ENCODE data around the gene PLXNA4. TPM values are rescaled to one million over a fixed set of nuclear protein-coding genes. Genes with fewer than 3 reads are reported as not detected.

Gene PLXNA4
- total and polyA plus RNA-seq, 2 experiments from 2014 or later: 1.9 to 4.8 TPM

GRCh38 chr7:132604121-132604520 lies 27.9 kb upstream of the PLXNA4 start:
- H3K9me2 ChIP-seq (replicated peaks; ENCODE audit: insufficient read depth): no peaks in the 10 kb centered on the region
- TF ChIP-seq EZH2 (IDR thresholded peaks at IDR 0.05; ENCODE audit: borderline replicate concordance) (no peak), CTCF (IDR thresholded peaks at IDR 0.05; ENCODE audit: poor library complexity) (no peak), EZH2phosphoT487 (IDR thresholded peaks at IDR 0.05; ENCODE audit: low read depth, severe bottlenecking, unreplicated experiment) (no peak)
- WGBS (ENCODE audit: low lambda C conversion rate, missing lambda C conversion rate): 78% methylated on average over 4 of the region's 4 CpGs
- H4K20me1 ChIP-seq (ENCODE audit: insufficient read depth, poor library complexity, severe bottlenecking): no peaks in the 10 kb centered on the region
- no peak overlapping the region for H3K4me2 ChIP-seq
- H3K27ac ChIP-seq: no peak overlapping the region
- H3K27me3 ChIP-seq: no peaks in the 10 kb centered on the region
- no peaks in the 10 kb centered on the region for H3K4me1 ChIP-seq (ENCODE audit: insufficient read depth)
- H3K79me2 ChIP-seq: no peaks in the 10 kb centered on the region
- no peaks in the 10 kb centered on the region for H3K9me3 ChIP-seq (ENCODE audit: low read depth)
- no peak overlapping the region for H3K4me3 ChIP-seq
- H2AFZ ChIP-seq: no peak overlapping the region
- H3K36me3 ChIP-seq (replicated peaks; ENCODE audit: insufficient read depth, low read depth): no peaks in the 10 kb centered on the region
- no peak for DNase-seq (ENCODE audit: low spot score)

- DNase-seq (ENCODE audit: low spot score): no peak
Observed at GRCh38 chr7:132603220-132603833, 27.1 kb upstream of the PLXNA4 start.

GRCh38 chr7:132601783-132602182 lies 25.5 kb upstream of the PLXNA4 start:
- Histone ChIP-seq H3K27me3 (no peaks in the 10 kb centered on the region), H3K4me1 (ENCODE audit: insufficient read depth) (no peaks in the 10 kb centered on the region), H3K9me2 (replicated peaks; ENCODE audit: insufficient read depth) (no peaks in the 10 kb centered on the region), H3K4me3 (no peak overlapping the region), H2AFZ (no peak overlapping the region), H4K20me1 (ENCODE audit: insufficient read depth, poor library complexity, severe bottlenecking) (no peaks in the 10 kb centered on the region), H3K79me2 (no peaks in the 10 kb centered on the region), H3K9me3 (ENCODE audit: low read depth) (no peaks in the 10 kb centered on the region), H3K27ac (no peak overlapping the region), H3K4me2 (no peak overlapping the region), H3K36me3 (replicated peaks; ENCODE audit: insufficient read depth, low read depth) (no peaks in the 10 kb centered on the region)
- no peak for DNase-seq (ENCODE audit: low spot score)
- 70% methylated on average over 1 of the region's 1 CpG for WGBS (ENCODE audit: low lambda C conversion rate, missing lambda C conversion rate)
- TF ChIP-seq CTCF (IDR thresholded peaks at IDR 0.05; ENCODE audit: poor library complexity) (no peak), EZH2 (IDR thresholded peaks at IDR 0.05; ENCODE audit: borderline replicate concordance) (no peak), EZH2phosphoT487 (IDR thresholded peaks at IDR 0.05; ENCODE audit: low read depth, severe bottlenecking, unreplicated experiment) (no peak)

More at GRCh38 chr7:132603220-132603833, 27.1 kb upstream of the PLXNA4 start:
- H3K9me3 ChIP-seq (ENCODE audit: low read depth): no peaks in the 10 kb centered on the region
- H3K27ac ChIP-seq: no peak overlapping the region
- no peaks in the 10 kb centered on the region for H3K4me1 ChIP-seq (ENCODE audit: insufficient read depth)
- TF ChIP-seq EZH2phosphoT487 (IDR thresholded peaks at IDR 0.05; ENCODE audit: low read depth, severe bottlenecking, unreplicated experiment) (no peak), CTCF (IDR thresholded peaks at IDR 0.05; ENCODE audit: poor library complexity) (no peak), EZH2 (IDR thresholded peaks at IDR 0.05; ENCODE audit: borderline replicate concordance) (no peak)
- no peaks in the 10 kb centered on the region for H3K79me2 ChIP-seq
- no peaks in the 10 kb centered on the region for H4K20me1 ChIP-seq (ENCODE audit: insufficient read depth, poor library complexity, severe bottlenecking)
- WGBS (ENCODE audit: low lambda C conversion rate, missing lambda C conversion rate): 58% methylated on average over 6 of the region's 6 CpGs
- no peaks in the 10 kb centered on the region for H3K9me2 ChIP-seq (replicated peaks; ENCODE audit: insufficient read depth)
- no peak overlapping the region for H3K4me3 ChIP-seq
- no peaks in the 10 kb centered on the region for H3K36me3 ChIP-seq (replicated peaks; ENCODE audit: insufficient read depth, low read depth)
- no peak overlapping the region for H3K4me2 ChIP-seq
- no peak overlapping the region for H2AFZ ChIP-seq
- no peaks in the 10 kb centered on the region for H3K27me3 ChIP-seq

Measured in hepatocyte (in vitro differentiated cells).